Activated B cell treated with CpG ODN at 0.5 μM for 24 hours (primary cell): ENCODE measurements around the gene ODAD2. TPM values are rescaled to one million over a fixed set of nuclear protein-coding genes. Genes with fewer than 3 reads are reported as not detected.

Experiments used
- ATAC-seq: fragments of 200-7000 bp; cut with Tn5 transposase; one replicate; pipeline ENCODE4 v1.10.0; 2021; ENCODE audit warnings: low read depth, mild to moderate bottlenecking, moderate library complexity
- CTCF ChIA-PET: fragments of 350-600 bp; sonication (Branson Sonifier 250); formaldehyde crosslinking; loops from one replicate; lab custom pipeline; 2021; ENCODE audit warnings: antibody characterized with exemption; lab: Charles Lee
- POLR2A ChIA-PET: fragments of 350-600 bp; sonication (Branson Sonifier 250); formaldehyde crosslinking; loops from one replicate; lab custom pipeline; 2021; ENCODE audit warnings: antibody characterized with exemption; lab: Charles Lee
- DNase-seq: peaks from one replicate; pipeline ENCODE4 v3.0.0; 2022
- H3K27ac Mint-ChIP-seq: one replicate; pipeline ENCODE4 v1.8.0; 2020; ENCODE audit warnings: mixed read lengths
- H3K27me3 Mint-ChIP-seq: one replicate; pipeline ENCODE4 v1.8.0; 2021; ENCODE audit warnings: mixed read lengths
- H3K36me3 Mint-ChIP-seq: one replicate; pipeline ENCODE4 v1.8.0; 2021; ENCODE audit warnings: low read depth, mixed read lengths
- H3K4me1 Mint-ChIP-seq: one replicate; pipeline ENCODE4 v1.8.0; 2021; ENCODE audit warnings: mixed read lengths
- H3K4me3 Mint-ChIP-seq: one replicate; pipeline ENCODE4 v1.8.0; 2020; ENCODE audit warnings: mild to moderate bottlenecking, mixed read lengths
- H3K9me3 Mint-ChIP-seq: one replicate; pipeline ENCODE4 v1.8.0; 2020; ENCODE audit warnings: mixed read lengths
- CTCF ChIP-seq: fragments of 200-600 bp; IDR thresholded peaks from one replicate; pipeline ENCODE4 v1.8.0; 2022; ENCODE audit warnings: antibody characterized with exemption, mild to moderate bottlenecking
- intact Hi-C: fragments of 100-400 bp; cut with micrococcal nuclease; formaldehyde crosslinking; loops from one replicate; pipeline ENCODE4 v1.15.1; 2024
- total RNA-seq: library from RNA; stranded (reverse); gene quantifications from 2 replicates; pipeline ENCODE4 v1.2.3, GENCODE V29; 2022

Gene ODAD2
- not detected in 2 replicates for total RNA-seq

GRCh38 chr10:27998954-27999275 is at the start of gene ODAD2:
Gene ODAD2, minus strand, starts transcription at chr10:27999079. Its CDS starts 3,937 bp downstream, at chr10:27995142.
- Mint-ChIP-seq H3K27ac (no peak within 1 kb of the TSS), H3K4me1 (peaks cover 16% of the 10 kb centered on the region), H3K4me3 (peak within 1 kb of the TSS; percentile 84), H3K9me3 (no peaks in the 10 kb centered on the region), H3K27me3 (peaks cover 33% of the 10 kb centered on the region), H3K36me3 (no peaks in the 10 kb centered on the region)
- intact Hi-C loops, result no loop called here
- ChIA-PET POLR2A (no interaction called here), CTCF (no interaction called here)
- no peak for TF ChIP-seq CTCF
- no peak for ATAC-seq
- DNase-seq, result no peak

- DNase-seq (no peak), ATAC-seq (no peak)
- no peaks in the 10 kb centered on the region for H3K27me3 Mint-ChIP-seq
- no peaks in the 10 kb centered on the region for H3K4me1 Mint-ChIP-seq
- no peaks in the 10 kb centered on the region for H3K36me3 Mint-ChIP-seq
- intact Hi-C loops, result no loop called here
- CTCF ChIA-PET, result no interaction called here
- H3K27ac Mint-ChIP-seq, result no peak overlapping the region
- no peak for TF ChIP-seq CTCF
- H3K4me3 Mint-ChIP-seq, result no peak overlapping the region
- POLR2A ChIA-PET, result no interaction called here
- no peaks in the 10 kb centered on the region for H3K9me3 Mint-ChIP-seq
These were observed 48.2 kb upstream of the ODAD2 start for GRCh38 chr10:28047061-28047460.

GRCh38 chr10:28046579-28046978 is 47.7 kb upstream of the ODAD2 start:
- CTCF ChIA-PET, result no interaction called here
- Mint-ChIP-seq H3K36me3 (no peaks in the 10 kb centered on the region), H3K27ac (no peak overlapping the region), H3K27me3 (no peaks in the 10 kb centered on the region), H3K9me3 (no peaks in the 10 kb centered on the region), H3K4me1 (no peaks in the 10 kb centered on the region), H3K4me3 (no peak overlapping the region)
- POLR2A ChIA-PET, result no interaction called here
- no peak for ATAC-seq
- intact Hi-C loops, result no loop called here
- DNase-seq, result no peak
- TF ChIP-seq CTCF, result no peak

GRCh38 chr10:28043941-28044340 is 45.1 kb upstream of the ODAD2 start:
- Mint-ChIP-seq H3K27ac (no peak overlapping the region), H3K9me3 (no peaks in the 10 kb centered on the region), H3K27me3 (no peaks in the 10 kb centered on the region), H3K4me3 (no peak overlapping the region), H3K36me3 (no peaks in the 10 kb centered on the region), H3K4me1 (no peaks in the 10 kb centered on the region)
- intact Hi-C loops, result no loop called here
- ChIA-PET CTCF (no interaction called here), POLR2A (no interaction called here)
- DNase-seq (no peak), ATAC-seq (no peak)
- TF ChIP-seq CTCF, result no peak

GRCh38 chr10:28036587-28036986 is 37.7 kb upstream of the ODAD2 start:
- Mint-ChIP-seq H3K36me3 (no peaks in the 10 kb centered on the region), H3K9me3 (peaks cover 5% of the 10 kb centered on the region), H3K27ac (no peak overlapping the region), H3K4me3 (no peak overlapping the region), H3K4me1 (no peaks in the 10 kb centered on the region), H3K27me3 (peaks cover 2% of the 10 kb centered on the region)
- intact Hi-C loops, result no loop called here
- ChIA-PET CTCF (no interaction called here), POLR2A (no interaction called here)
- ATAC-seq (no peak), DNase-seq (no peak)
- no peak for TF ChIP-seq CTCF
